GM18868 (cell line): ENCODE data around the gene RGS7.
A peak's percentile ranks its signal among the peaks of the same experiment; 100 is the strongest.

Source experiments
- ATAC-seq: cut with Tn5 transposase; IDR thresholded peaks from one replicate; pipeline ENCODE4 v1.9.1; 2021; ENCODE audit warnings: mild to moderate bottlenecking, moderate library complexity; ENCODE audit not compliant: unreplicated experiment

The RGS7 gene

GRCh38 chr1:241356519-241357365 lies at the start of gene RGS7:
Gene RGS7, minus strand, starts transcription at chr1:241357205.
- peak; percentile 72 for ATAC-seq

DNA sequence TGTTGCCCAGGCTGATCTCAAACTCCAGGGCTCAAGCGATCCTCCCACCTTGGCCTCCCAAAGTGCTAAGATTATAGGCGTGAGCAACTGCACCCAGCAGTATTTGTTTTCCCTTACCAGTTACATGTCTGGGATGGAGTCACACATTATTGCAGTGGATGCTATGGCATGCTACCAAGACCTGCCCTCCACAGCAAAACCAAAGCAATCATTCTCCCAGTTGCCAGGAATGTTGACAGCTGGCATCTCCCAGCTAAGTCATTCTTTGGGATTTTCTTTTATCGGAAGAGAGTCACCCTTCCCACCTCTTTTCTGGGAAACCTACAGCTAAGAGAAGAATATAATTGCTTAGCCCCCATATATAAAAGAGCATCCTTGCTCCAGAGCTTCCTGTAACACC lies 49.4 kb upstream of the RGS7 start:
- no peak for ATAC-seq

DNA sequence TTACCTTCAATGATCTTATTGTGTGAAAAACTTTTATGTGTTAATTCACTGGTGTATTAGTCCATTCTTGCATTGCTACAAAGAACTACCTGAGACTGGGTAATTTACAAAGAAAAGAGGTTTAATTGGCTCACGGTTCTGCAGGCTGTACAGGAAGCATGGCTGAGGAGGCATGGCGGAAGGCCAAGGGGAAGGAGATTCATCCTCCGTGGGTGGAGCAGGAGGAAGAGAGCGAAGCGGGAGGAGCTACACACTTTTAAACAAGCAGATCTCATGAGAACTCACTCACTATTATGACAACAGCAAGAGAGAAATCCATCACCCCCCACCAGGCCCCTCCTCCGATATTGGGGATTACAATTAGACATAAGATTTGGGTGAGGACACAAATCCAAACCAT lies 44.2 kb upstream of the RGS7 start:
- ATAC-seq, result no peak

DNA sequence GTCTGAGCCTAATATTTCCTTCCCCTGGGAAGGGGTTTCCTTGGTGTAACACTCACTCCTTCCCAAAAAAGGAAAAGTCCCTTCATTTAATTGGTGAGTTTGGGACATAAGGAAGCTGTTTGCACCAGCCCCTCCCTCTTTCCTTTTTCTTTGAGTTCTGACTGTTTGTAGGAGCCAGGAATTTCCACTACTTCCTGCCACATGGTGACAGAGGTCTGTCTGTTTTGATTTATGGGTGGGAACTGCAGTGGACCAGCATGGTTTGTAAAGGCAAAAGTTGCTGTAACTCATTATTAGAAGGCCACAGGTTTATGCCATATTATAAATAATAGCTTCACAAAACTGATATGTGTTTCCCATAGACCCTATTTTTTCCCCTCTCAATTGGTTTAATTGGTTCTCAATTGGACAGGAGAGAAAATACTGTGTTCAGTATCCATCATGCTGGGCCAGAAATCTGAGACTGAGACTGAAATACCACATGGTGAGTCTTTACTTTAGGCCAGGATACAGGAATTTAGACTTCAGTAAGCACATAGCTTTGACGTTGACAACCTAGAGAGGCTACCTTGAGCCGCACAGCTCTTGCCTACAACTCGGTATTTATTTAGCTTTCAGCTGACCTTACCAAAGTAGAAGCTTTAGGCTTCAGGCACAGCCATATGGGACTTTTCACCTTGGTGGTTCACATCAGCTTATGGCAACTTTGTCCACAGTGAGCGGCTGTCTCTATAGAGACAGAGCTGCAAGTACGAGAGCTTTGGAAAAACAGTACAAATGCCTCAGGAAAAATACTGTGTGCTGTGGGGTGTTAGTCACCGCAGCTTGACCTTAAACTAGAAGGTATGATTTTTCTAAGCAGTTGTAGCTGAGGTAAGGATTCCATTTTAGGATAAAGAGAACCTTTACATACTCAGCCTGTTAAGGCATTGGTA lies 40.0 kb upstream of the RGS7 start:
- no peak for ATAC-seq

DNA sequence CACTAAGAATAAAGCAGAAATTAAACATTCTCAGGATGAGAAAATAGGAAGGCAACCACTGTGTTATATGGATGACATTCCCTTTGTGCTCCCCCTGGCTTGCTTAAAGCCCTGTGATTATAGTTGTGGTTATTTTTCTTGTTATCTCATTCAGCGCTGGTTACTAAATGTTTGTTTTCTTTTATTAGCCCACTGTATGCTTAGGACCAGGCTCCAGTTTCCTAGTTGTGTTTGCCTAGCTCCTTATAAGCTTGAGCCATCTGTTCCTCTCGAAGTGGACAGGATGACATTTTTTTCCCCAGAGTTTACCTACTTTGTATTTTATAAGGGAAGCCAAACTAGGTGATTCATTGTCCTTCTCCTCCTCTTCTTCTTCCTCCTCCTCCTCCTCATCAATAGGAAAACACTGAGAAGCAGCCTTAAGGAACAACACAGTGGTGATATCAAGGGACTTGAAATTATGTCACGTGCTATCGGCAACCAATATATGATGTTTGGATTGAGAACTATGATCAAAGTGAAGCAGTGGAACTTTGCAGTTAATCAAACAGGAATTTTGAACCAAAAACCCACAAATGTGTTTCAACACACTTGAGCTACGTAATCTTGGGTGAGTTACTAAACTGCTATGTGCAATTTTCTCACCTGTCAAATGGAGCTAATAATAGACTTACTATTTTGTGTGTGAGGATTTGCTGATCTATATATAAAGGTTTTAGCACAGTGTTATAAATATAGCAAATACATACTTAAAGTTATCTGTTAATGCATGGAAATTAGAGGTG lies 35.1 kb upstream of the RGS7 start:
- no peak for ATAC-seq

GRCh38 chr1:241390526-241390925 lies 33.5 kb upstream of the RGS7 start:
- no peak for ATAC-seq

DNA sequence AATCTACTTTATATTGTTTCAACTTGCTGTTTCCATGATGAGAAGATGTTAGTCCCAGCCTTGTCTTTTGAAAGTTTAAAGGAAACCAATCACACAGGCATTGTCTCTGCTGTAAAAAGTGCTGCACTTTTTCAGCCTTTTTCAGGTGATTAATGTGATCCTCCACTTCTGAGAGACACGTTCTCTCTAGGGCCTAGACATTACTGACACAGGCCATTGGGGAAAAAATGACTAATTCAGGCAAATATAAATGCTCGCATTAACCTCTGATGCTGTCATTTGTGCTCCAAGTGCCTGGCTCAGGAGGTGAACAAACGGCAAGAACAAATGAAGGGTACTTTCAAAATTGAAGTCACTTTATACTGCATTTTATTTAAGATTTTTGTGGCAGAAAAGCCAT lies 32.4 kb upstream of the RGS7 start:
- ATAC-seq, result no peak

- no peak for ATAC-seq
These were observed 30.2 kb upstream of the RGS7 start for GRCh38 chr1:241387216-241387615.

DNA sequence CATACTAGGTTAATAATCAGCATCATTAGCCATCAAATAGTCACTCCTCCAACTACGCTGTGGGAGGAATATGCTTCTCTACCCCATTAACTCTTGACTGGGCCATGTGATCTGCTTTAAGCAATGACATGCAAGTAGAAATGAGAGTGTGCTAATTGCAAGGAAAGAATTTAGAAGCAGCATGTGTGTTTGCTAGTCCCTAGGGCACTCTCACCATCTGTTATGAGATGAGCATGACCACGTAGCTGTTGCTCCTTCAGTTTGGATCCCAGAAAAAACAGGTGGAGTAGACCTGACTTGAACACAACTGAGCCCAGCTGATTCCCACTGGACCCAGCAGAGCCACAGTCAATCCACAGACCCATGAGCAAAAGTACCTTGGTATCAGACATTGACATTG lies 19.7 kb upstream of the RGS7 start:
- ATAC-seq, result no peak

GRCh38 chr1:241375886-241376285 lies 18.9 kb upstream of the RGS7 start:
- no peak for ATAC-seq

- ATAC-seq, result no peak
These were observed 9.2 kb upstream of the RGS7 start for GRCh38 chr1:241366196-241366595.

- ATAC-seq, result no peak
These were observed 5.3 kb upstream of the RGS7 start for GRCh38 chr1:241362350-241362749.

DNA sequence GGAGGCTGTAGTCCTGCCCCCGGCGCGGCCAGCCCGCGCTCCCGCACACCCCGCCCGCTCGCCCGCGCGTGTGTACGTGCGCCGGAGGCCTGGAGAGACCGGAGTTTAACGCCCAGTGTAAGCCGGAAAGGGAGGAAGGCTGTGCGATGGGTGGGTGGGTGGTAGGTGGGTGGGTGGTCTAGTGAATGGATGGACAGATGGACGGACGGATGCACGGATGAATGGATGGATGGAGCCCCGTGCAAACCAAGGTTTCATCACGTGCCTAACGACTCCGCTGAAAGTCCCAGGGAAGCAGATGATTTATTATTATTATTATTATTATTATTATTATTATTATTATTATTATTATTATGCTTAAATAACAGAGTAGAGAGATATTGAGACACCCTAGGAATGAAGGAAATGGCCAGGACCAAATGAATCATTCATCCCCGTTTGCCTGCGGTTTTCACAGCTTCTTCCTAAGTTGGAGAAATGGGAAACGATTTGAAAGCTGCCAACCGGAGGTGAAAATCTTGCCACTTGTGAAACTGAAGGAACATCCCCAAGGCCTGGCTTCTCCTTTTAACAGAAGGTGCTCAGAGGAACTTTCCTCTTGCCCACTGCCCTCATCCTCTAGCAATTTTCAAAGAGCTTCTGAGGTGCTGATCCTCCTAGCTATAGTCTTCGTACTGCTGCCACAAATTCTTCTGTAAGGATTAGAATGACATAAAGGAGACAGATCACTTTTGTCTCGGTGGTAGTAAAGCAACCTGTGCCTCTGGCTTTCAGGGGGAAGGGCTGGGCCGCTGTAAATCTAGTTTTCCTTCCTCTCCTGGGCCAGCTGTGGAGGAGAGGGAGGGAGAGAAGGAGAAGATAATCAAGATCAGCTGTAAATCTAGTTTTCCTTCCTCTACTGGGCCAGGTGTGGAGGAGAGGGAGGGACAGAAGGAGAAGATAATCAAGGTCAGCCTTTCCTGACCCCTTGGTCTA lies 648 bp upstream of the RGS7 start:
- ATAC-seq, result no peak

GRCh38 chr1:241356187-241356518 lies 852 bp downstream of the RGS7 start:
- ATAC-seq, result peak; percentile 9

GRCh38 chr1:241355311-241356010 lies 1.5 kb downstream of the RGS7 start:
- ATAC-seq, result no peak

- ATAC-seq, result no peak
These were observed 4.6 kb downstream of the RGS7 start for GRCh38 chr1:241352401-241352800.

DNA sequence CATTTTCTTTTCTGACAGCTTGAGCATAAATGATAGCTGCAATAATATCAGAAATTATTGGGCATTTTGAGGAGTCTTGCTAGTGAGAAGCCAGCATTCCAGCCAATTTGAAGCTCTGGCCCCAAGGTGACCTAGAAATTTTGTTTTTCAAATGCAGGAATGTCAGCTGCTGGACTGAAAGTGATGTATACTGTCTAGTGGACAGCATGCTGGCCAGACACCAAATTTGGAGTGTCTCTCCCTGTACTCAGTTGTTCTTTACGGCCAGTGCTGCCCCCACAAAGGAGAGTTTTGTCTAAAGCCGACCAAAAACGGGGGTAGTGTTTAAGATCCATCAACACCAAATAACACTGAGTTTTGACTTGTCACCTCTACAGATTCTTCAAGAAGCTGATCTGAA lies 5.2 kb downstream of the RGS7 start:
- no peak for ATAC-seq

DNA sequence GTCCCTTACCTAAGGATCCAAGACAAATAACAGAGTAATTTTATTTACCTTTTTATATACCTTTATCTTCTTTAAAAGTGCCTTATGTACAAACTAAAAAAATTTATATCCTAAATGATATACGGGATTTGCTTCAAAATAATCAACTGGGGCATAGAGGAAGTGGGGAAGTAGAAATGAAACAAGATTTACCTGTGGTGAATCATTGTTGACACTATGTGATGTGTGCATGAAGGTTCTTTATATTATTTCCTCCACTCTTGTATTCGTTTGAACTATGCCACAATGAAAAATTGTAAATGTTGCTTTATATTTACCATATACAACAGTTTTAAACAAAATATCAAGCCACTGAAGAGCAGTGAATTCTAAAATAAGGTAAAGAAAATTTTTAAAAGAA lies 13.0 kb downstream of the RGS7 start:
- ATAC-seq, result no peak

DNA sequence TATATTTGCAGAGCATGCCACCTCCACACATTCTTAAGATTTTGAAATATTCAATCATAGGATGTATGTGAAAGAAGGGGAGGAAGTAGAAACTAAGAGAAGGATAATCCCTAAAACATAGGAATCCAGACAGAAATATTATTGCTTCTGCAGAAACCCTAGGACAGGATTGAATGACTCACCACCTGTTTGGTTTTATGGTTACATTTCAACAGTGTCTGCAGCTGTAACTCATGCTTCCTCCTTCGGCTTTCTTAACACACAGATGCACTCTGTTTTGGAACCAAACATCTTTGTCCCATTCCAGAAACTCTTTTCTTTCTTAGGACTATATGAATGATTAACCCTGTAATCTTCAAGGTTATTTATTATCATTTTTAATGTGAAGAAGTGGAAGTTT lies 20.7 kb downstream of the RGS7 start:
- peak; percentile 41 for ATAC-seq

- ATAC-seq, result no peak
These were observed 24.0 kb downstream of the RGS7 start for GRCh38 chr1:241332987-241333386.
